GM12878 (cell line): ENCODE results near the gene GDPD2. TPM values are rescaled to one million over a fixed set of nuclear protein-coding genes. Genes with fewer than 3 reads are reported as not detected.

ENCODE experiments used
- ATAC-seq: fragments of 200-7000 bp; cut with Tn5 transposase; 3 replicates; pipeline ENCODE4 v1.9.1; 2020; ENCODE audit warnings: mild to moderate bottlenecking, moderate library complexity
- BruUV-seq: library from RNA; stranded (reverse); fragments of 400-500 nt; replicated peaks from 2 replicates; lab custom pipeline; 2021; lab: Mats Ljungman, UMichigan
- CTCF ChIA-PET: fragments of 300-600 bp; sonication (Branson Sonifier 250); formaldehyde crosslinking; extraction: SDS; loops from one replicate; lab custom pipeline; 2021; ENCODE audit warnings: inconsistent platforms; lab: Yijun Ruan, JAX
- POLR2A ChIA-PET: fragments of 350-600 bp; formaldehyde crosslinking; extraction: SDS; loops from one replicate; lab custom pipeline; 2021; ENCODE audit warnings: inconsistent platforms; lab: Charles Lee
- RAD21 ChIA-PET: fragments of 300-600 bp; sonication (Branson Sonifier 250); formaldehyde crosslinking; loops from one replicate; lab custom pipeline; 2023; ENCODE audit warnings: antibody characterized with exemption; ENCODE audit not compliant: unreplicated experiment; lab: Charles Lee
- SMC1A ChIA-PET: fragments of 300-600 bp; sonication (Branson Sonifier 250); formaldehyde crosslinking; loops from one replicate; lab custom pipeline; 2023; ENCODE audit not compliant: unreplicated experiment, uncharacterized antibody; lab: Charles Lee
- DNase-seq: peaks from one replicate; pipeline ENCODE4 v3.0.0-alpha.2; 2011; ENCODE audit warnings: low read depth, low spot score
- FAIRE-seq: peaks from 3 replicates; lab custom pipeline; 2011; peaks lifted over from hg19 to GRCh38; lab: Jason Lieb, UNC
- H2AFZ ChIP-seq: 2 replicates; pipeline ENCODE4 v1.6.0; 2011; ENCODE audit warnings: low read depth, low read length, control low read depth; ENCODE audit not compliant: control insufficient read depth
- H3K27ac ChIP-seq: 2 replicates; pipeline ENCODE4 v1.5.1; 2011; ENCODE audit warnings: control low read depth; ENCODE audit not compliant: control insufficient read depth, insufficient read depth
- H3K27me3 ChIP-seq, 2 experiments: replicated peaks in 1 of 2; 2 replicates each; pipeline versions ENCODE4 v1.6.0 to v1.6.1; 2011; ENCODE audit warnings: low read length in 1 of 2; ENCODE audit not compliant: control insufficient read depth in 2 of 2, insufficient read depth in 2 of 2
- H3K36me3 ChIP-seq, 2 experiments: 2 replicates each; pipeline ENCODE4 v1.5.1; 2011; ENCODE audit warnings: low read length in 1 of 2; ENCODE audit not compliant: control insufficient read depth in 2 of 2, insufficient read depth in 2 of 2
- H3K4me1 ChIP-seq: 2 replicates; pipeline ENCODE4 v1.6.1; 2011; ENCODE audit warnings: mild to moderate bottlenecking, low read length, moderate library complexity, mixed read lengths; ENCODE audit not compliant: control insufficient read depth, insufficient read depth
- H3K4me2 ChIP-seq: 2 replicates; pipeline ENCODE4 v1.6.0; 2011; ENCODE audit warnings: control low read depth; ENCODE audit not compliant: control insufficient read depth, insufficient read depth
- H3K4me3 ChIP-seq: fragments of 200-600 bp; sonication (generic); 2 replicates; pipeline ENCODE4 v1.5.1; 2016
- H3K79me2 ChIP-seq: 2 replicates; pipeline ENCODE4 v1.6.0; 2011; ENCODE audit warnings: low read length; ENCODE audit not compliant: control insufficient read depth, insufficient read depth
- H3K9ac ChIP-seq: 2 replicates; pipeline ENCODE4 v1.8.0; 2011; ENCODE audit warnings: low read length, control low read depth, mixed read lengths; ENCODE audit not compliant: control insufficient read depth, insufficient read depth
- H3K9me3 ChIP-seq: replicated peaks from 3 replicates; pipeline ENCODE4 v1.5.1; 2011; ENCODE audit warnings: mild to moderate bottlenecking, low read length; ENCODE audit not compliant: control insufficient read depth, insufficient read depth
- H4K20me1 ChIP-seq: 2 replicates; pipeline ENCODE4 v1.6.0; 2011; ENCODE audit not compliant: control insufficient read depth, insufficient read depth
- CHD2 ChIP-seq: IDR thresholded peaks from 2 replicates; pipeline ENCODE4 v1.6.1; 2011; ENCODE audit warnings: low read depth, low read length, improper control_type of control experiment, borderline replicate concordance
- CTCF ChIP-seq, 3 experiments: IDR thresholded peaks in 2 of 3; conservative IDR thresholded peaks in 1 of 3; 2 replicates each; pipeline ENCODE4 v1.5.1; 2011; ENCODE audit warnings: low read depth in 3 of 3, low read length in 3 of 3, mild to moderate bottlenecking in 3 of 3, control low read depth in 2 of 3, moderate library complexity in 2 of 3, inconsistent platforms in 1 of 3, mixed read lengths in 1 of 3; ENCODE audit not compliant: control insufficient read depth in 2 of 3, insufficient read depth in 1 of 3; ENCODE audit errors: extremely low read depth in 1 of 3
- DPF2 ChIP-seq: fragments of 450-650 bp; IDR thresholded peaks from 2 replicates; pipeline ENCODE4 v1.6.1; 2017; ENCODE audit warnings: mild to moderate bottlenecking
- EP300 ChIP-seq, 2 experiments: fragments of 150-350 bp in 1 of 2; IDR thresholded peaks; 2 replicates each; pipeline ENCODE4 v1.6.1; 2011 to 2012; ENCODE audit warnings: low read depth in 2 of 2, low read length in 2 of 2, borderline replicate concordance in 1 of 2, improper control_type of control experiment in 1 of 2, inconsistent platforms in 1 of 2; ENCODE audit not compliant: control insufficient read depth in 1 of 2
- LARP7 ChIP-seq: fragments of 450-650 bp; IDR thresholded peaks from 2 replicates; pipeline ENCODE4 v1.6.1; 2017; ENCODE audit warnings: mild to moderate bottlenecking
- NR2F1 ChIP-seq: fragments of 450-650 bp; conservative IDR thresholded peaks from 2 replicates; pipeline ENCODE4 v1.6.1; 2017; ENCODE audit warnings: mild to moderate bottlenecking
- POLR2AphosphoS5 ChIP-seq: IDR thresholded peaks from 2 replicates; pipeline ENCODE4 v1.6.1; 2011; ENCODE audit warnings: mild to moderate bottlenecking, low read length, inconsistent platforms
- SPI1 ChIP-seq: IDR thresholded peaks from 2 replicates; pipeline ENCODE4 v1.6.1; 2011; ENCODE audit warnings: low read depth, mild to moderate bottlenecking, low read length, moderate library complexity, borderline replicate concordance; ENCODE audit not compliant: insufficient read depth
- TBL1XR1 ChIP-seq: IDR thresholded peaks from 2 replicates; pipeline ENCODE4 v1.6.1; 2012; ENCODE audit warnings: low read depth, low read length, improper control_type of control experiment
- USF1 ChIP-seq: IDR thresholded peaks from 2 replicates; pipeline ENCODE4 v1.6.1; 2011; ENCODE audit warnings: borderline replicate concordance, low read depth, mild to moderate bottlenecking, moderate library complexity, mixed read lengths, low read length; ENCODE audit not compliant: insufficient read depth; ENCODE audit errors: extremely low read length
- ZBTB11 ChIP-seq: fragments of 450-650 bp; formaldehyde crosslinking; IDR thresholded peaks from 2 replicates; pipeline ENCODE4 v1.5.0; 2022; ENCODE audit warnings: mild to moderate bottlenecking, missing genetic modification characterization
- WGBS: methylation state at CpG from one replicate; pipeline ENCODE4 v1.1.6; 2016; ENCODE audit warnings: low lambda C conversion rate; ENCODE audit not compliant: insufficient replicate concordance, insufficient coverage; ENCODE audit errors: missing lambda C conversion rate; 5-methylcytosine and 5-hydroxymethylcytosine counted together
- in situ Hi-C: fragments of 300-500 bp; cut with MboI; formaldehyde crosslinking; loops from 9 replicates; pipeline ENCODE4 v1.14.3; 2018; ENCODE audit warnings: mixed read lengths
- intact Hi-C: fragments of 100-400 bp; cut with micrococcal nuclease; formaldehyde crosslinking; loops from one replicate; pipeline ENCODE4 v1.14.2; 2022; ENCODE audit not compliant: unreplicated experiment
- polyA plus RNA-seq, 11 experiments: library from polyadenylated mRNA; depleted of rRNA in 4 of 11; unstranded in 6 of 11; stranded (reverse) in 5 of 11; fragments of >200 nt; fragmentation: Nextera tagmentation in 4 of 11; fragmentation: Illumina TruSeq in 1 of 11; extraction: Ambion mirVana in 4 of 11; extraction: Trizol in 1 of 11; gene quantifications; 1 replicate in 1 of 11; 2 replicates in 10 of 11; pipeline versions ENCODE4 v1.2.1 to v1.2.3, GENCODE V29; 2011 to 2016; ENCODE audit warnings: inconsistent platforms in 2 of 11, missing spikeins in 2 of 11, low read depth in 1 of 11
- total RNA-seq, 4 experiments: library from RNA; depleted of rRNA in 3 of 4; stranded (reverse); fragments of >200 nt in 3 of 4; fragmentation: Illumina TruSeq in 1 of 4; extraction: Trizol in 1 of 4; gene quantifications; 2 replicates each; pipeline versions ENCODE4 v1.2.1 to v1.2.3, GENCODE V29; 2013 to 2021
- TF ChIP-seq, protein P1 (sequence below): IDR thresholded peaks from 2 replicates; pipeline ENCODE4 v1.6.1; 2011; ENCODE audit warnings: low read depth, low read length, improper control_type of control experiment, borderline replicate concordance

GDPD2 gene
- total and polyA plus RNA-seq, 10 of the 15 experiments (the other 5 are each of a cell fraction or from before 2014, with no cell fraction given) = 0.04 to 0.11 (median 0.09) TPM; not detected in 7

DNA sequence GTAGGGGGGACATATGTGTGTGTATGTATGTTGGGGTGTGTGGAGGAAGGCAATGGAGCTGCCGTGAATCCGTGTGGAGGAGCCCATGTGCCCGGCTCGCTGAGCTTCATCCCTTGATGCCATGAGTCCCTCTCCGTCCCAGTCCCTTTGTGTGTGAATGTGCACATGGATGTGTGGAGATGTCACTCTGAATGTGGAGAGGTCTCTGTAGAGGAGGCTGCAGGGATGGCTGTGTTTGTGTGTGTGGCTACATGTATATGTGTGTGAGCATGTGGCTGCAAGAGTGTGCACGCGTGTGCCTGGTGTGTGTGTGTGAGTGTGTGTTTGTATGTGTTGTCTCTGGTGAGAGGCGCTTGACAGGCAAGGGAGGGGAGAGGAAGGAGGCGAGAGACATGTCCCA, 22.8 kb downstream of the GDPD2 start (continued):
- no peak for TF ChIP-seq TBL1XR1
- no peak for TF ChIP-seq NR2F1
- no peak for TF ChIP-seq EP300 (IDR thresholded peaks at IDR 0.05; ENCODE audit: borderline replicate concordance in 1 of 2, control insufficient read depth in 1 of 2, low read depth in 2 of 2, low read length in 2 of 2)
- TF ChIP-seq, all 136 proteins: peak for 0

DNA sequence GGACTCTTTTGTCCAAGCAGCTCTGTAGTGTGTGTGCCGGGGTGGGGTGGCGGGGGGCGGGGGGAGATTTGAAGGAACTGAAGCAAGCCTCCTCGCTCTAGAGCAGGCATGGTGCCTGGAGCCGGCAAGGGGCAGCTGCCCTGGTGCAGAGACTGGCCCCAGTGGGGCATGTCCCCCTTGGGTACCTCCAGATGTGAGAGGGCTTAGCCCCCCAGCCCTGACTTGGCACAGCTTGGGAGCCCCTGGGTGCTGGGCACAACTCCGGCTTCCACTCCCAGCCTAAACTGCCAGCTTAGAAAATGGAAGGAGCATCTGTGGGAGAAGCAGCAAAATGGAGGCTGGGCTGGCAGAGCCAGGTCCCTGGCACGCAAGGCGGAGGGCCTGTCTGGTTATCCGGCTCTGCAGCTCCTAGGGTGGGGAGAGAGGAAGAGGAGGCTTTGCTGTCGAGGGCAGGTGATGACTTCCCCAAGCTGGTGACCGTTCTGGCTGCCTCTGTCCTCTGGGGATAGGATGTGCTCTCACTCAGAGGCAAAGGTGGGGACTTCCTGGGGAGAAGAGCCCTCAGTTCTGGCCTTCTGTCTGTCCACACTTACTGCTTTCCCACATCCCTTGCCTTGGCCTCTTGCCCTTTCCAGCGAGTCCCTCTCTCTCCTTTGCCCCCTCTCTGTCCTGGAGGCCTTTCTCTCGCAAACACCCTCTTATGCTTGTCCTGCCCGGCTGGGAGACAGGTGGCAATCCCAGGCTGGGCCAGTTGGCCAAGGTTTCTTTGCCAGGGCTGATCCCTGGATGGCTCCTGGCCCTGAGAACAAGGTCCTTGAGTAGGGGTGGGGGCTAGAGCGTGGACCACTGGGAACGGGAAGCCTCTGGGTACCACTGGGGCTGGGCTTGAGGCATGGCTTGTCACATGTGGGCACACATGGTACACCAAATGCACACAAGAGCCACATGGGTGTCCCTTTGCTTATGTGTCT, 23.6 kb downstream of the GDPD2 start:
- H3K36me3 ChIP-seq = no peaks in the 10 kb centered on the region
- H3K79me2 ChIP-seq = no peaks in the 10 kb centered on the region
- no peak overlapping the region for H3K27ac ChIP-seq
- ChIA-PET SMC1A (no interaction called here), CTCF (no interaction called here), RAD21 (no interaction called here), POLR2A (no interaction called here)
- no TSS peak for BruUV-seq
- H3K4me1 ChIP-seq = no peaks in the 10 kb centered on the region
- FAIRE-seq (no peak), DNase-seq (no peak), ATAC-seq (no peak)
- WGBS = 37% methylated on average over 16 of the region's 16 CpGs
- peaks cover 0 to 3% of the 10 kb centered on the region in 2 experiments; a peak in 3 of 4 replicates for H3K27me3 ChIP-seq
- H3K4me2 ChIP-seq = no peak overlapping the region
- no peak overlapping the region for H2AFZ ChIP-seq
- no peak overlapping the region for H3K4me3 ChIP-seq
- H3K9me3 ChIP-seq = no peaks in the 10 kb centered on the region
- intact Hi-C loops (loop anchor here (10.0 kb wide), 1 partner anchor 58 kb away; no protein-coding TSS in a partner anchor), in situ Hi-C loops (loop anchor here (25.0 kb wide), 1 partner anchor 409 kb away; the partner anchor contains the start of gene AWAT2)
- no peak overlapping the region for H3K9ac ChIP-seq
- no peaks in the 10 kb centered on the region for H4K20me1 ChIP-seq
- TF ChIP-seq LARP7 = no peak
- TF ChIP-seq SPI1 = no peak
- no peak for TF ChIP-seq CTCF (IDR thresholded peaks at IDR 0.05 in 2 of 3, conservative IDR thresholded peaks at IDR 0.05 in 1 of 3; ENCODE audit: control insufficient read depth in 2 of 3, extremely low read depth in 1 of 3, insufficient read depth in 1 of 3, low read depth in 3 of 3, low read length in 3 of 3)
- TF ChIP-seq DPF2 = no peak
- TF ChIP-seq USF1 = no peak
- no peak for TF ChIP-seq CHD2
- TF ChIP-seq POLR2AphosphoS5 = no peak
- TF ChIP-seq ZBTB11 = no peak
- TF ChIP-seq, protein P1, sequence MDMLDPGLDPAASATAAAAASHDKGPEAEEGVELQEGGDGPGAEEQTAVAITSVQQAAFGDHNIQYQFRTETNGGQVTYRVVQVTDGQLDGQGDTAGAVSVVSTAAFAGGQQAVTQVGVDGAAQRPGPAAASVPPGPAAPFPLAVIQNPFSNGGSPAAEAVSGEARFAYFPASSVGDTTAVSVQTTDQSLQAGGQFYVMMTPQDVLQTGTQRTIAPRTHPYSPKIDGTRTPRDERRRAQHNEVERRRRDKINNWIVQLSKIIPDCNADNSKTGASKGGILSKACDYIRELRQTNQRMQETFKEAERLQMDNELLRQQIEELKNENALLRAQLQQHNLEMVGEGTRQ = no peak
